Raji (cell line): Measurements from ENCODE around the gene FCN1.

Source experiments
- POLR2A ChIP-seq: IDR thresholded peaks from 2 replicates; pipeline ENCODE4 v1.6.1; 2011; ENCODE audit warnings: low read depth, low read length, control low read depth; ENCODE audit not compliant: insufficient read depth

Gene FCN1

GRCh38 chr9:134935056-134935640 is 17.4 kb upstream of the FCN1 start:
- no peak for TF ChIP-seq POLR2A

- no peak for TF ChIP-seq POLR2A
Observed at GRCh38 chr9:134933076-134933659, 15.5 kb upstream of the FCN1 start.

DNA sequence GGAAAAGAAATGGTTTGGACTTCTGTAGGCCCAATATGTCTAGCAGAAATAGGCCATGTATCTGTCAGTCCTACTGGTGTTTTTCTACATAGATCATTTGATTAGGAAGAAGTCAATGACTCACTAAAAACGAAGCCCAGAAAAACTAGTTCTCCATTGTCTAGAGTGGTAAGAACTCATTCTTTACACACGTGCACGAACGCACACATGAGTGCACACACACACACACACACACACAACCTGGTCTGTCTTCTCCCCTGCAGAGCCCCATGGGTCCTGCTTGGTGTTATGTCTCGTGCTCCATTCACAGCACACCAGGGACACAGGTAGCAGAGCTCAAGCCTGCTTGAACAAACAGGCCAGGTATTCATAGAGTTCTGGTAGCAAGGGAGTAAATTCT is 14.9 kb upstream of the FCN1 start:
- TF ChIP-seq POLR2A: no peak

DNA sequence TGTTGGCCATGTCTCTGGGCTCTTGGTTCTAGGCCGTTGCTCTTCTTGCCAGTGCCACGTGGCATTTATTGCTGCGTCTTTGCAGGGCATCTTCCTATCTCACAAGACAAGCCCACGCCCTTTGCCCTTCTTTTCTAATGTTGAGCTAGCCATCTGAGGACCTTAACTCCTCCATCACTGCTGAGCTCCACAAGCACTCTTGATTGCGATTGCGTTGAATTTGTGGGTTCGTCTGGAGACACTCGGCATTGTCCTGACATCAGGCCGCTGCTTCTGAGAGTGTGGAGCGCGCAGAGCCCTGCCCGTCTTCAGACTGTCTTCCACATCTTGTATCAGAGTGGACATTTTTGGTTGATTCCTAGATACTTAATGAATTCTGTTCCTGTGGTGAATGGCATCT is 14.5 kb upstream of the FCN1 start:
- no peak for TF ChIP-seq POLR2A

DNA sequence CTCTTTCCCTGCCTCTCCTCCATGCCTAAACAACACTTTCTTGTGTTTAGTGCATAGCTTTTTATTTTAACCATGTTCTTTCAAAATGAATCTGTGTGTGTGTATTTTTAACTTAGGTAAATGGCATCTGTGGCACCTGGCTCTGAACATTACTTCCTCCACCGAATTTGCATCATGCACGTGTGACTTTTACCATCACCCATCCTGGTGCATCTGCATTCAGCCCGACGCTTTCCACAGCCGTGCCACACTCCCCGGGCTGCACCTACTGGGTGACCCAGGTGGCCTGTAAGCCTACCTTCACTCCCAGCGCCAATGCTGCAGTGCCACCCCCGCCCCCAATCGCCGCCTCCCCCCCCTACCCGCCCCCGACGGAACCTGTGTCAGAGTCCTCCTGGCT is 12.7 kb upstream of the FCN1 start:
- peak; percentile 62 for TF ChIP-seq POLR2A

DNA sequence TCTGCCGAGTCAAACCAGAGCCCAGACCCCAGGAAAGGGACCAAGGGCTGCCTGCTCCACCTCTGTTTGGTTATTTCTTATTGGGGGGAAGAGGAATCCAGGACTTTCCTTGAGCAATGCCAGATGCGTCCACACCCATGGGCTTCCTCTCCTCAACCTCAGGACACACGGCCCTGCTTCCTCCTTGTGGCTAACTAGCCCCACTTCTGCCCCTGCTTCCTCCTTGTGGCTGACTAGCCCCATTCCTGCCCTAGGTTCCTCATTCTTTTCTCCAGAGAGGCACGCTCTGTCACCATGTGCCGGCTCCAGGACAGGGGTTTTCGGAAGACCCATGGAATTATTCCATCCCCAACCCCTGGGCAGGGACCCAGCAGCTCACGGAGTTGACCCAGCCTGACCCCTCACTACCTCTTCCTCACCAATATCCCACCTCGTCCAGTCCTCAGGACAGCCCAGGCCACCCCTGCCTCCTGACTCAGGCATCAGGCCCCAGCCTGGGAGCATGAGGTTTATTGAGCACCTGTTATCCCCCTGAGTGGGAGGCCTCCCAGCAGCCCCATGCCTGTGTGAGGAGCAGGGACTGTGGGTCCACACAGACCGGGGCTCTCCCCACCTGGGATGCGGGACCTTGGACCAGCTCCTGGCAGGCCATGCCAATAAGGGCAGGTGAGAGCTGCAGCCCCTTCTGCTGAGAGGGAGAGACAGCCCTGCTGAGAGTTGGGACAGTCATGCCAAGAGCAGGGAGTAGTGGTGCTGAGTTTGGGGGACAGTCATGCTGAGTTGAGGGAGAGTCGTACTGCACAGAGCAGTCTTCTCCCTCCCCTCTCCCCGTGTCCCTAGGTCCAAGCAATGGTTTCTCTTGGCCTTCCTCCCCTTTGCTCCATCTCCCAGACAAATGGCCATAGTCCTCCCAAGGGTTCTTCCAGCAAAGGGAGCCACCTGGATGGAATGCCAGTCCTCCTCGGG is 11.8 kb upstream of the FCN1 start:
- 0 out of 2 replicates have a peak, but pooled peaks have one; percentile 14 for TF ChIP-seq POLR2A

- no peak for TF ChIP-seq POLR2A
Observed at GRCh38 chr9:134928436-134929192, 10.9 kb upstream of the FCN1 start.

- no peak for TF ChIP-seq POLR2A
Observed at GRCh38 chr9:134925011-134925511, 7.3 kb upstream of the FCN1 start.

GRCh38 chr9:134923466-134923865 is 5.8 kb upstream of the FCN1 start:
- no peak for TF ChIP-seq POLR2A

DNA sequence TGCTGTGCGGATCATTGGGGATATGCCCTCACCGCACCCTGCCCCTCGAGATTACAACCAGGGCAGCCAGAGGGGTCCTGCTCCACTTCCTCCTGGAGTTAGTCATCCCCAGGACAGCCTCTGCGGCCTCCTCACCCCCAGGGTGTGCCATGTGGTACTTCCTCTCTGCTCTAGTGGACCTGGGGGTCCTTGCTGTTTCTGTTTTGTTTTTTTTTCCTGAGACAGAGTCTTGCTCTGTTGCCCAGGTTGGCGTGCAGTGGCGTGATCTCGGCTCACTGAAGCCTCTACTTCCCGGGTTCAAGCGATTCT is 5.2 kb upstream of the FCN1 start:
- TF ChIP-seq POLR2A: no peak

DNA sequence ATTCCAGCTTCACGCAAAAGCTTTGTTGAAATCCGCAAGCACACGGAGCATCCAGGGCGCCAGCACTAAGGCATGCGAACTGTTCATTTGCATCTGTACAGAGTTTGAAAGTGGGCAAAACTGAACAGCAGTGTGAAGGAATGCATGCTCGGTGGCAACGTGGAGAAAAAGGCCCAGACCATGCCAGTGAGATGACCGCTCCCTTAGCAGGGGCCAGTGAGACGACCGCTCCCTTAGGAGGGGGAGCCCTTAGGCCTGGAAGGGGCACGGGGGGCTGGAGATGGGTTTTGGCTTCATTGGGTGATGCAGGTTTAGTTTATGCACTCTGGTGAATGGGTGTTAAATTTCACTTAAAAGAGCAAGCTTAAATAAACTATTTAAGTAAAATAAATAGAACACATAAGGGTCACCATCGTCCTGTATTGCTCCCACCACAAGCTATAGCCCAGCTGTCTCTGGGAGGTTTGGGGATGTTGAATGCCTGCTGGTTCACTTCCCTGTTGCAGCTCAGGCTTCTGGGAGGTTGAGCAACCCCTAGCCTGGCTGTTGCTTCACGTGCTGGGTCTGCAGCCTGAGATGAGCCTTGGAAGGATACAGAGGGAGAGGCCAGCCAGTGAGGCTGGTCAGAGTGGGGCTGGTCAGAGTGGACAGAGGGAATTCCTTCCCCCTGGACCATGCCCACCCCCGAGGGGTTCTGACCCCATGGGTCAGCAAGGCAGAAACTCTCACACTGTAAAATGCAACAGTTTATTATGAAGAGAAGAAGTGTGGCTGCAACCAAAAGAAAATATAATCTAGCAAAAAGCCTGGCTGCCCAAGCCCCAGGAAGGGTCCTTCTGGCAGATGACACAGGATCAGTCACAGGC is 4.6 kb upstream of the FCN1 start:
- TF ChIP-seq POLR2A: no peak

- no peak for TF ChIP-seq POLR2A
Observed at GRCh38 chr9:134919303-134919702, 1.6 kb upstream of the FCN1 start.

- TF ChIP-seq POLR2A: no peak
Observed at GRCh38 chr9:134918646-134919045, 934 bp upstream of the FCN1 start.

DNA sequence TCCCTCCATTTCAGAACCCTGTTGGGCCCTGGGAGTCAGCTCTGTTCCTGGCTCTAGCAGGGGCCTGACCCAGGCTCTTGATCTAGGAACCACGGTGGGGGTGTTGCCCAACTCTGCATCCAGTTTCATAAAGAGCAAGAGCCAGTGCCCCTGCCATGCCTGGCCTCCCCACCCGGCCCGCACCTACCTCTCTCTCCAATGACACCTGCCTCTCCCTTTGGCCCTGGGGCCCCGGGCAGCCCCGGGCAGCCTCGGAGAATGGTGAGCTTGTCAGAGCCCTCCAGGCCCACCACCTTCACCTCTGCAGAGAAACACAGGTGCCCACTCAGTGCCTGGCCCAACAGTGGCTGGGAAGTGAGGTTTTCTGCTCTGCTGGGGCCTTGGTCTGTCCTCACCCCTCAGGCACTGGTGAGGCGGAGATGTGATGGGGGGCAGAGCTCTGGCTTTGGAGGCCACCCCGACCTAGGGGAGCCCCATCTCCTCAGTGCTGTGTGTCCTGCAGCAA is 1.5 kb downstream of the FCN1 start:
- TF ChIP-seq POLR2A: no peak
